Measurements from ENCODE around the gene GHDC. TPM values are rescaled to one million over a fixed set of nuclear protein-coding genes. Genes with fewer than 3 reads are reported as not detected.
"Not testable (repeated sequence)": the region's sequence is repeated elsewhere in the genome, so short reads cannot be mapped to it uniquely, and the experiment has no call there.

GHDC gene
- total RNA-seq, 6 donors from 2014 or later: 24.3 to 40.9 (median 33.0) TPM

DNA sequence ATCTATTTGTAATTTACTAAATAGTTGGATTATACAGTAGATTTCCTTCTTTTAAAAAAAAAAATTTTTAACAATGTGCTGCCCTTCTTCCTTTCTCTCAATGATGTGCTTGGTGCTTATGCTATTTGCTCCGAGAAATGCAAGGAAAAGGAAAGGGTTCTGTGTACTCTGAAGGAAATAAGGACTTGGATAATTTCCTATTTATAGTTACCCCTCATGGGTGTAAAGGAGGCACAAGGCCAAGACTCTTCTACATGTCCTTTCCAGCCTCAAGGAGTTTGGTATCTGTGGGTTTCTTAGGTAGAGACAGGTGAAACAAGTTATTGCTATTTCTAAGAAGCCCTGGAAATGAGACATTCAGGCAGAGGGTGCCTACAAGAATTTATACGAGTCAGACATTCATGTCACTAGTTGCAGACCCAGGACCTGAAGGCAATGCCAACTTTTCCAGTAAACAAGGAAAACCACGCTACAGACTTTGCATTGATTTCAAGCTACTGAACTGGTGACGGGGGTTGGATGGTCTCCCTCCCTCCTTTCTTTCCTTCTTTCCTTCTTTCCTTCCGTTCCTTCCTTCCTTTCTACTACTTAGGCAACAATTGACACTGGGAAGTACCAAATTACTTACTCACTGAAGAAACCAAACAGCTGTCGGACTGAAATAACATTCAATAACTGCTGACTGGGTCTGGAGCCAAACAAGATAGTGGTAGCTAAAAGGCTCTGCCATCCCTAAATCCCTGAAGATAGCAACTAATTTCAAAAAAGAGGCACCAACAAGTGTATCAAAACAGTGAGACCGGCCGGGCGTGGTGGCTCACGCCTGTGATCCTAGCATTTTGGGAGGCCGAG is 33.8 kb upstream of the GHDC start:
- Histone ChIP-seq H3K4me3 (no peak overlapping the region), H3K9me3 (no peaks in the 10 kb centered on the region), H3K36me3 (peaks cover under 1 to 26% (median 10%) of the 10 kb centered on the region in 4 donors), H3K27ac (peak overlapping the region; percentile 23 to 72 (median 50)), H3K4me1 (peaks cover 10 to 18% (median 14%) of the 10 kb centered on the region in 4 donors), H3K27me3 (no peaks in the 10 kb centered on the region)
- TF ChIP-seq EP300 (IDR thresholded peaks at IDR 0.05): no peak
- TF ChIP-seq POLR2AphosphoS5 (IDR thresholded peaks at IDR 0.05): no peak
- no peak for TF ChIP-seq POLR2A (IDR thresholded peaks at IDR 0.05)
- TF ChIP-seq, protein P1, sequence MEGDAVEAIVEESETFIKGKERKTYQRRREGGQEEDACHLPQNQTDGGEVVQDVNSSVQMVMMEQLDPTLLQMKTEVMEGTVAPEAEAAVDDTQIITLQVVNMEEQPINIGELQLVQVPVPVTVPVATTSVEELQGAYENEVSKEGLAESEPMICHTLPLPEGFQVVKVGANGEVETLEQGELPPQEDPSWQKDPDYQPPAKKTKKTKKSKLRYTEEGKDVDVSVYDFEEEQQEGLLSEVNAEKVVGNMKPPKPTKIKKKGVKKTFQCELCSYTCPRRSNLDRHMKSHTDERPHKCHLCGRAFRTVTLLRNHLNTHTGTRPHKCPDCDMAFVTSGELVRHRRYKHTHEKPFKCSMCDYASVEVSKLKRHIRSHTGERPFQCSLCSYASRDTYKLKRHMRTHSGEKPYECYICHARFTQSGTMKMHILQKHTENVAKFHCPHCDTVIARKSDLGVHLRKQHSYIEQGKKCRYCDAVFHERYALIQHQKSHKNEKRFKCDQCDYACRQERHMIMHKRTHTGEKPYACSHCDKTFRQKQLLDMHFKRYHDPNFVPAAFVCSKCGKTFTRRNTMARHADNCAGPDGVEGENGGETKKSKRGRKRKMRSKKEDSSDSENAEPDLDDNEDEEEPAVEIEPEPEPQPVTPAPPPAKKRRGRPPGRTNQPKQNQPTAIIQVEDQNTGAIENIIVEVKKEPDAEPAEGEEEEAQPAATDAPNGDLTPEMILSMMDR (IDR thresholded peaks at IDR 0.05): no peak
- WGBS, 2 donors: 64 to 68% methylated on average over 11 of the region's 11 CpGs
- DNase-seq: peak in 1 of 2 donors; percentile 43
- ATAC-seq (ENCODE audit: low FRiP score in 2 of 2): no peak

DNA sequence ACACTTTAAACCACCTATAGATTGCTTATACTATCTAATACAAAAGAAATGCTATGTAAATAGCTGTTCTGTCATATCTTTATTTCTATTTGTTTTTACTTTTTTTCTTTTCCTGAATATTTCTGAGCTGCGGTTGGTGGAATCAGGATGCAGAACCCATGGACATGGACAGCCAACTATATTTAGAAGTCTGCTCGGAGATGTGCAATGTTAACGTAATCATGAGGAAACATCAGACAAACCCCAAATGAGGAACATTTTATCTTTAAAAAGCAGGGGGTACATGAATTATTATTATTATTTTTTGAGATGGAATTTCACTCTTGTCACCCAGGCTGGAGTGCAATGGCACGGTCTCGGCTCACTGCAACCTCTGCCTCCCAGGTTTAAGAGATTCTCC is 31.4 kb upstream of the GHDC start:
- Histone ChIP-seq H3K27ac (no peak overlapping the region), H3K36me3 (peaks cover 5 to 46% (median 19%) of the 10 kb centered on the region in 4 donors), H3K27me3 (no peaks in the 10 kb centered on the region), H3K4me1 (peaks cover 10 to 18% (median 14%) of the 10 kb centered on the region in 4 donors), H3K4me3 (no peak overlapping the region), H3K9me3 (no peaks in the 10 kb centered on the region)
- no peak for DNase-seq
- no peak for ATAC-seq (ENCODE audit: low FRiP score in 2 of 2)
- no peak for TF ChIP-seq EP300 (IDR thresholded peaks at IDR 0.05)
- 74 to 86% methylated on average over 5 of the region's 5 CpGs for WGBS, 2 donors

DNA sequence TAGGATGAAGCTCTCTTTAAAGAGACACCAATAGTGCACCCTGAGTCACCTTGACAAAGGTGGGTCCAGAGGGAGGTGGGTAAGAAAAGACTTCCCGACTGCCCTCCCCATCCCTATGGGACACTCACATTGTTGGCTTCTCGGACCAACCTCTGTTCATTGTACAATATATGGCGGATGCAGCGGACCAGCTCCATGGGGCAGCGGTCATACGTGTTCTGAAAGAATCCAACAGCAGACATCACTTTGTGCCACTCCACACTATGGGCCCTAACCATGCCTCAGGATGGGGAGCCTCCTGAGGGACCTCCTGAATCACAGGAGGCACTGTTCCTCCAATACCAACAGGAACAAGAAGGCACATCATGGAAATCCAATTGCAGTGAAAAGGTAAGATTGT is 30.4 kb upstream of the GHDC start:
- peaks cover 10 to 18% (median 14%) of the 10 kb centered on the region in 4 donors for H3K4me1 ChIP-seq
- 100% methylated on average over 6 of the region's 6 CpGs for WGBS, 2 donors
- H3K36me3 ChIP-seq: peaks cover 5 to 56% (median 21%) of the 10 kb centered on the region in 4 donors
- no peaks in the 10 kb centered on the region for H3K9me3 ChIP-seq
- ATAC-seq (ENCODE audit: low FRiP score in 2 of 2) (no peak), DNase-seq (no peak)
- H3K4me3 ChIP-seq: no peak overlapping the region
- no peak overlapping the region for H3K27ac ChIP-seq
- H3K27me3 ChIP-seq: no peaks in the 10 kb centered on the region
- TF ChIP-seq EP300 (IDR thresholded peaks at IDR 0.05) (no peak), POLR2AphosphoS5 (IDR thresholded peaks at IDR 0.05) (no peak), POLR2A (IDR thresholded peaks at IDR 0.05) (no peak)
- TF ChIP-seq, protein P1 (IDR thresholded peaks at IDR 0.05): no peak

DNA sequence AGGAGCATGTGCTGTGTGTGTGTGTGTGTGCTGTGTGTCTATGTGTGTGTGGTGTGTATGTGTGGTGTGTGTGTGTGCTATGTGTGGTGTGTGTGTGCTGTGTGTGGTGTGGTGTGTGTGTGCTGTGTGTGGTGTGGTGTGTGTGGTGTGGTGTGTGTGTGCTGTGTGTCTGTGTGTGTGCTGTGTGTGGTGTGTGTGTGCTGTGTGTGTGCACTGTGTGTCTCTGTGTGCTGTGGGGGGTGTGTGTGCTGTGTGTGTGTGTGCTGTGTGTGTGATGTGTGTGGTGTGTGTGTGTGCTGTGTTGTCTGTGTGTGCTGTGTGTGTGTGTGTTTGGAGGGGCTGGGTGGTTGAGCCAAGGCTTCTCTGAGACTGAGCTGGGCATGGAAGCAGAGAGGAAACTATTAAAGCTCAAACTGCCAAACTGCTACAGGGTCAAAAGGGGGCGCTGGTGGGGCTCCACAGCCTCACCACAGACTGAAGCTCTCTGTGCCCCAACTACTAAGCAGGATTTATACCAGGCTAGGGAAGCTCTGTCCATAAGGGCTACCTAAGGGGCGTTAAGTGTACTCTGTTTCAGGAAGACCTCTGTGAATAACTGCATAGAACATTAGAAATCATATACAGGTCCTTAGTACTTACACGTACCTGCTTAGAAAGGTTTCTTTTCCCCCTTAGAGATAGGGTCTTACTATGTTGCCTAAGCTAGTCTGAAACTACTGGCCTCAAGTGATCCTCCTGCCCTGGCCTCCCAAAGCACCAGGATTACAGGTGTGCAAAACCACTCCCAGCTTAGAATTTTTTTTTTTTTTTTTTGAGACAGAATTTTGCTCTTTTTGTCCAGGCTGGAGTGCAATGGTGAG is 27.8 kb upstream of the GHDC start:
- WGBS, 2 donors: 52 to 60% methylated on average over 3 of the region's 3 CpGs
- no peak overlapping the region for H3K4me3 ChIP-seq
- peaks cover 10 to 75% (median 37%) of the 10 kb centered on the region in 4 donors for H3K36me3 ChIP-seq
- TF ChIP-seq, protein P1 (IDR thresholded peaks at IDR 0.05): peak; percentile 49 to 71 (median 58)
- TF ChIP-seq EP300 (IDR thresholded peaks at IDR 0.05): no peak
- no peak for TF ChIP-seq POLR2A (IDR thresholded peaks at IDR 0.05)
- TF ChIP-seq POLR2AphosphoS5 (IDR thresholded peaks at IDR 0.05): no peak
- DNase-seq (peak in 1 of 2 donors; percentile 70), ATAC-seq (ENCODE audit: low FRiP score in 2 of 2) (peak; percentile 36 to 63)
- H3K9me3 ChIP-seq: no peaks in the 10 kb centered on the region
- no peaks in the 10 kb centered on the region for H3K27me3 ChIP-seq
- peaks cover 0 to 2% (median 0%) of the 10 kb centered on the region in 4 donors for H3K4me1 ChIP-seq
- H3K27ac ChIP-seq: no peak overlapping the region

DNA sequence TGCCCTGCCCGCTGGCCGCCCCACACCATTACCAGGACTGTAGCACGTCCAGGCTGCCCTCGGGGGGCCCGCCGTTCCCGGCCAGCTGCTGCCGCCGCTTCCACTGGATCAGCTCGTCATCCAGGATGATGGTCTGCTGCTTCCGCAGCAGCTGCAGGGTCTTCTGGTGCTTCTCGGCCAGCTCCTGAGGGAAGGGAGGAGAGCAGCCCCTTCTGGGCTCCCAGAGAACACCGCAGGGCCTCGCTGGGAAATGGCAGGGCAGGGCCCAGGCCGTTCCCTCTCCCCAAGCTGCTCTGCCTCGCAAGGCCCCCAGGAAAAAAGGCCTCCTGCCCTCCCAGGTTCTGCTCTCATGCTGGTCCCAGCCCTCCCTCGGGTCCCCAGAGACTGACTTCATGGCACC is 25.0 kb upstream of the GHDC start:
- not testable (repeated sequence) for ATAC-seq (ENCODE audit: low FRiP score in 2 of 2); H3K27ac ChIP-seq; H3K4me3 ChIP-seq; DNase-seq; H3K9me3 ChIP-seq; H3K27me3 ChIP-seq; H3K4me1 ChIP-seq
- H3K36me3 ChIP-seq: peaks cover 26 to 89% (median 57%) of the 10 kb centered on the region in 4 donors
- WGBS, 2 donors: no CpG with 5 or more reads among the region's 17 CpGs

Measured in upper lobe of left lung (tissue), 6 donors.